BE2C (cell line): ENCODE results near the gene PLCD4.

Experiments used
- DNase-seq: peaks from one replicate; pipeline ENCODE4 v3.0.0-alpha.2; 2020
- H3K27me3 ChIP-seq: fragments of 250-450 bp; sonication (Bioruptor Pico); 2 replicates; pipeline ENCODE4 v1.5.1; 2020; ENCODE audit warnings: mild to moderate bottlenecking
- H3K36me3 ChIP-seq: fragments of 250-450 bp; sonication (Bioruptor Pico); 2 replicates; pipeline ENCODE4 v1.5.1; 2020; ENCODE audit warnings: mild to moderate bottlenecking
- H3K4me1 ChIP-seq: fragments of 250-450 bp; sonication (Bioruptor Pico); 2 replicates; pipeline ENCODE4 v1.5.1; 2020
- H3K4me3 ChIP-seq: 2 replicates; pipeline ENCODE4 v1.5.1; 2011; ENCODE audit warnings: low read depth, low read length
- H3K9me3 ChIP-seq: fragments of 250-450 bp; sonication (Bioruptor Pico); 2 replicates; pipeline ENCODE4 v1.5.1; 2020
- CTCF ChIP-seq: IDR thresholded peaks from 2 replicates; pipeline ENCODE4 v1.5.1; 2012; ENCODE audit warnings: mild to moderate bottlenecking, low read depth, low read length

PLCD4 gene

DNA sequence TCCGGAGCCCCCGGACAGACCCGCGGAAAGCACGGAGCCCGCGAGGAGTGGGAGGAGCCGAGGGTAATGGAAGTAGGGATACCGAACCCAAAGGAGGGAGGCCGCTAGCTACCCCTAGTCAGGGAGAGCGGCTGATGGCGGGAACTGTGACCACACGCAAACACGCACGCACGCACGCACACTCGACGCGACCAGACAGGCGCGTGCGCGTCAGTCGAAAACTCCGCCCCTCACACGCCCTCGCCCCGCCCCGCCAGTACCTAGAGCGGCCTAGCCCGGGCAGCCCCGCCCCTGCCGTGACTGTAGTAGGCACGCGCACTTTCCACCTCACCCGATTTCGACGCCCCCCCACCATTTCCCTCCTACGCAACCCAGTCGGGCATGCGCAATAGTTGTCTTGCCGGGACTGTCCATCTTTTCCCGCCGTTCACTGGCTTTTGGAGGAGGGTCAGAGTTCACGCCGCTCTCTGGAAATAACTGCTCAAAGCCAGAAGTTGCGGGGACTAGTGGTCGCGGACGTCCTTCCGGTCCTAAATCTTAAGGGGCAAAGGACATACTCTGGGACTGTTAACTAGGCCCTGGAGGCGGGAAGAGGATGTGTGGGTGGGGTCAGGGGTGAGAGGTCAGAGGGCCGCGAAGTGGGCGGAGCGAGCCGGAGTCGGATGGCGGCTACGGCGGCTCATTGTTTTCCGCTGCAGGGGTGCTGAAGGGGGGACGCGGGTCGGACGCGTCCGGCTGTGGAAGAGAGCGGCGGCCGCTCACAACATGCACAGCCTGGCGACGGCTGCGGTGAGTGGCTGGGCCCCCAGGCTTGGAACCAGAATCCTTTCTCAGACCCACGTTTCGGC, 39.3 kb upstream of the PLCD4 start, which contains the start of the genes CNOT9 and USP37:
TSS of gene CNOT9 (plus strand) at position 650 of the 848 bp plus-strand sequence. CDS start at position 766, 116 bp downstream.
TSS of gene USP37 (minus strand) at position 162 of the 848 bp plus-strand sequence. CDS start 9,698 bp downstream, outside the sequence.
- H3K27me3 ChIP-seq, result no peaks in the 10 kb centered on the region
- H3K9me3 ChIP-seq, result no peaks in the 10 kb centered on the region
- H3K36me3 ChIP-seq, result peaks cover 10% of the 10 kb centered on the region
- peak within 1 kb of the TSS; percentile 82 for H3K4me3 ChIP-seq
- peak; percentile 100 for DNase-seq
- H3K4me1 ChIP-seq, result no peaks in the 10 kb centered on the region; the same call in none of the 2 replicates
- TF ChIP-seq CTCF, result no peak

GRCh38 chr2:218569038-218569431, 38.7 kb upstream of the PLCD4 start:
- no peaks in the 10 kb centered on the region for H3K27me3 ChIP-seq
- peak overlapping the region; percentile 82 for H3K4me3 ChIP-seq
- peak; percentile 50 for DNase-seq
- H3K4me1 ChIP-seq, result no peaks in the 10 kb centered on the region; the same call in none of the 2 replicates
- H3K9me3 ChIP-seq, result no peaks in the 10 kb centered on the region
- H3K36me3 ChIP-seq, result peaks cover 16% of the 10 kb centered on the region
- no peak for TF ChIP-seq CTCF

DNA sequence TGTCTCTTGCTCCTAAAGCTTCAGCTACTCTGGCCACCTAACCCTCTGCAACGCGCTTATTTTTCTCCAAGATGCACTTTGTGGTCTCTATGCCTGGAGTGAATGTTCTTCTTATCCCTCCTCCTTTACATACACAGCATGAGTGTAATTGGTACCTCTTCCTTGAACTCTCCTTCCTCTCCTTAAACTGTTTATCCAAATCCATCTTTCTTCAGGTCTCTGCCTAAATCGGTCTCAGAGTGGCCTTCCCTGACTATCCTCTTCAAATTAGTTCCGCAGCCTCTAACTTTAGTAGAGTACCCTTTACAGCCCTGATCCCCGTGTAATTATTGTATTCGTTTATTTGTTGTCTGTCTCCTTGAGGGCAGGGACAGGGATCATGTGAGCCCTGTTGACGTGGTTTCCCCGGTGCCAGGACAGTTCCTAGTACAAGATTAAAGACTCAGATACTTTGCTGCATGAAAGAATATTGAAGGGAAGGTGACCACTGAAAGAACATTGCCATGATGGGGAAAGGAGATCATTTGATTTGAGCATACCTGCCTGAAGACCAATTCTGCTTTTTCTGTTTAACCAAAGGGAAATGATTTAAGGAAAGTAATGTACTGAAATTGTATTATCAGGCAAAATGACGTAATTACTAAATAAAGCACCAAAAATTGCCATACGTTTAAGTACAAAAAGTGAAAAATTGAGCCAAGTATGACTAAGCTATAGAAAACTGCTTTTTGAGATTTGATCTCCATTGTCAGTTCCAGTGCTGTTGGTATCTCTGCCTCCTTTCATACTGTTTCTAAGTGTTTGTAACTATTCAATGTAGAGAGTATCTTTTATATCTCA, 37.8 kb upstream of the PLCD4 start:
- H3K36me3 ChIP-seq, result peaks cover 22% of the 10 kb centered on the region
- DNase-seq, result peak; percentile 20

GRCh38 chr2:218570850-218571249, 36.8 kb upstream of the PLCD4 start:
- TF ChIP-seq CTCF, result no peak
- Histone ChIP-seq H3K4me3 (peak overlapping the region; percentile 82), H3K9me3 (no peaks in the 10 kb centered on the region), H3K36me3 (peaks cover 22% of the 10 kb centered on the region), H3K27me3 (no peaks in the 10 kb centered on the region), H3K4me1 (no peaks in the 10 kb centered on the region; the same call in none of the 2 replicates)
- no peak for DNase-seq

More for the DNA sequence above, 37.8 kb upstream of the PLCD4 start:
- Histone ChIP-seq H3K9me3 (no peaks in the 10 kb centered on the region), H3K4me3 (peak overlapping the region; percentile 82), H3K27me3 (no peaks in the 10 kb centered on the region), H3K4me1 (no peaks in the 10 kb centered on the region; the same call in none of the 2 replicates)
- no peak for TF ChIP-seq CTCF

GRCh38 chr2:218576854-218577253, 30.8 kb upstream of the PLCD4 start:
- no peak overlapping the region for H3K4me3 ChIP-seq
- peaks cover 50% of the 10 kb centered on the region for H3K36me3 ChIP-seq
- TF ChIP-seq CTCF, result no peak
- no peaks in the 10 kb centered on the region for H3K9me3 ChIP-seq
- no peaks in the 10 kb centered on the region for H3K4me1 ChIP-seq
- DNase-seq, result no peak
- H3K27me3 ChIP-seq, result no peaks in the 10 kb centered on the region
